HepG2 (cell line): ENCODE data around the gene ALPL. TPM values are rescaled to one million over a fixed set of nuclear protein-coding genes. Genes with fewer than 3 reads are reported as not detected.

ENCODE experiments used
- ATAC-seq: fragments of 200-7000 bp; cut with Tn5 transposase; 3 replicates; pipeline ENCODE4 v1.9.1; 2020; ENCODE audit warnings: mild to moderate bottlenecking, moderate library complexity
- BruUV-seq: library from RNA; stranded (reverse); fragments of 400-500 nt; replicated peaks from 2 replicates; lab custom pipeline; 2021; lab: Mats Ljungman, UMichigan
- CTCF ChIA-PET: fragments of 300-600 bp; formaldehyde crosslinking; extraction: SDS; loops from one replicate; lab custom pipeline; 2021; ENCODE audit warnings: low total read pairs, inconsistent platforms, low intra/inter-chr PET ratio; lab: Yijun Ruan, JAX
- POLR2A ChIA-PET: fragments of 350-600 bp; sonication (Branson Sonifier 250); formaldehyde crosslinking; loops from one replicate; lab custom pipeline; 2020; ENCODE audit warnings: antibody characterized with exemption, inconsistent platforms; lab: Yijun Ruan, JAX
- DNase-seq: peaks from one replicate; pipeline ENCODE4 v3.0.0-alpha.2; 2015; ENCODE audit warnings: low spot score
- FAIRE-seq: peaks from 3 replicates; lab custom pipeline; 2011; peaks lifted over from hg19 to GRCh38; lab: Jason Lieb, UNC
- H2AFZ ChIP-seq: one replicate; pipeline ENCODE4 v1.6.1; 2011; ENCODE audit warnings: low read length, inconsistent platforms
- H3K27ac ChIP-seq: fragments of 300-600 bp; 3 replicates; pipeline ENCODE4 v1.8.0; 2011; ENCODE audit warnings: mixed run types, mild to moderate bottlenecking, mixed read lengths, low read length, inconsistent platforms; ENCODE audit not compliant: insufficient read depth; ENCODE audit errors: extremely low read length
- H3K27me3 ChIP-seq, 2 experiments: fragments of 200-600 bp in 1 of 2; 2 replicates in 1 of 2; 3 replicates in 1 of 2; pipeline versions ENCODE4 v1.6.0 to v1.8.0; 2011; ENCODE audit warnings: low read length in 2 of 2, mild to moderate bottlenecking in 2 of 2, moderate library complexity in 2 of 2, inconsistent platforms in 1 of 2; ENCODE audit not compliant: insufficient read depth in 2 of 2, control insufficient read depth in 1 of 2
- H3K36me3 ChIP-seq, 2 experiments: fragments of 200-600 bp in 1 of 2; replicated peaks in 1 of 2; 2 replicates in 1 of 2; 3 replicates in 1 of 2; pipeline versions ENCODE4 v1.5.1 to v1.8.0; 2011; ENCODE audit warnings: low read length in 2 of 2, inconsistent platforms in 1 of 2; ENCODE audit not compliant: insufficient read depth in 2 of 2, control insufficient read depth in 1 of 2
- H3K4me1 ChIP-seq: 2 replicates; pipeline ENCODE4 v1.5.1; 2012; ENCODE audit warnings: low read length, inconsistent platforms; ENCODE audit not compliant: insufficient read depth
- H3K4me2 ChIP-seq: 2 replicates; pipeline ENCODE4 v1.6.0; 2011; ENCODE audit warnings: low read depth, low read length, inconsistent platforms
- H3K4me3 ChIP-seq, 3 experiments: fragments of 200-600 bp in 1 of 3; sonication (generic), shearing (Covaris generic) in 1 of 3; replicated peaks in 1 of 3; 2 replicates each; pipeline ENCODE4 v1.5.1; 2011 to 2016; ENCODE audit warnings: low read length in 3 of 3, inconsistent platforms in 2 of 3, low read depth in 2 of 3, mild to moderate bottlenecking in 2 of 3, control low read depth in 1 of 3, mixed read lengths in 1 of 3; ENCODE audit not compliant: insufficient read depth in 1 of 3
- H3K79me2 ChIP-seq: one replicate; pipeline ENCODE4 v1.6.1; 2011; ENCODE audit warnings: low read length, inconsistent platforms; ENCODE audit not compliant: insufficient read depth
- H3K9ac ChIP-seq: 2 replicates; pipeline ENCODE4 v1.6.0; 2011; ENCODE audit warnings: mild to moderate bottlenecking, low read depth, low read length, inconsistent platforms; ENCODE audit not compliant: insufficient read depth
- H3K9me3 ChIP-seq: 2 replicates; pipeline ENCODE4 v1.5.1; 2012; ENCODE audit warnings: mild to moderate bottlenecking, low read length
- H4K20me1 ChIP-seq: 2 replicates; pipeline ENCODE4 v1.6.0; 2011; ENCODE audit warnings: inconsistent platforms, mild to moderate bottlenecking, low read length, moderate library complexity; ENCODE audit not compliant: insufficient read depth
- GLMP ChIP-seq: sonication (generic); formaldehyde crosslinking; IDR thresholded peaks from 2 replicates; pipeline ENCODE4 v1.9.0; 2021; ENCODE audit warnings: missing genetic modification reagents, mild to moderate bottlenecking, borderline replicate concordance
- HOXA5 ChIP-seq: sonication (generic); formaldehyde crosslinking; IDR thresholded peaks from 2 replicates; pipeline ENCODE4 v1.4.0; 2020; ENCODE audit warnings: missing genetic modification reagents
- POGZ ChIP-seq: sonication (generic); formaldehyde crosslinking; IDR thresholded peaks from 2 replicates; pipeline ENCODE4 v1.4.0; 2020; ENCODE audit warnings: mild to moderate bottlenecking, missing genetic modification reagents
- RFXAP ChIP-seq: sonication (generic); formaldehyde crosslinking; IDR thresholded peaks from 2 replicates; pipeline ENCODE4 v1.4.0; 2020; ENCODE audit warnings: missing genetic modification reagents, borderline replicate concordance
- TRIM24 ChIP-seq: sonication (generic); formaldehyde crosslinking; IDR thresholded peaks from 2 replicates; pipeline ENCODE4 v1.8.0; 2022; ENCODE audit warnings: mild to moderate bottlenecking, missing genetic modification reagents
- ZFP41 ChIP-seq: sonication (generic); formaldehyde crosslinking; IDR thresholded peaks from 2 replicates; pipeline ENCODE4 v1.4.0; 2020; ENCODE audit warnings: mild to moderate bottlenecking, missing genetic modification reagents, borderline replicate concordance
- ZNF704 ChIP-seq: sonication (generic); formaldehyde crosslinking; IDR thresholded peaks from 2 replicates; pipeline ENCODE4 v1.8.1; 2023; ENCODE audit warnings: mild to moderate bottlenecking, inconsistent platforms, moderate library complexity, missing genetic modification reagents, borderline replicate concordance
- WGBS: methylation state at CpG from one replicate; pipeline ENCODE4 v1.1.6; 2017; ENCODE audit warnings: low lambda C conversion rate; 5-methylcytosine and 5-hydroxymethylcytosine counted together
- in situ Hi-C: cut with HindIII; loops from 2 replicates; pipeline ENCODE4 v1.10.0; 2017; ENCODE audit warnings: low pct_unique_long_range_greater_than_20kb; ENCODE audit not compliant: extremely low pct_ligation_motif_present
- intact Hi-C: fragments of 100-400 bp; cut with micrococcal nuclease; formaldehyde crosslinking; loops from one replicate; pipeline ENCODE4 v1.10.0; 2022; ENCODE audit not compliant: unreplicated experiment
- polyA plus RNA-seq, 8 experiments: library from polyadenylated mRNA; depleted of rRNA in 3 of 8; stranded (reverse) in 7 of 8; unstranded in 1 of 8; fragments of >200 nt; fragmentation: Illumina TruSeq in 4 of 8; extraction: Trizol in 4 of 8; gene quantifications; 2 replicates each; pipeline versions ENCODE4 v1.2.1 to v1.2.3, GENCODE V29; 2011 to 2016; ENCODE audit warnings: low read depth in 4 of 8, missing spikeins in 1 of 8, mixed read lengths in 1 of 8; ENCODE audit not compliant: insufficient read depth in 1 of 8
- total RNA-seq, 5 experiments: library from RNA; depleted of rRNA; stranded (reverse); fragments of >200 nt; fragmentation: Illumina TruSeq; extraction: Trizol; gene quantifications; 2 replicates each; pipeline ENCODE4 v1.2.3, GENCODE V29; 2016; ENCODE audit warnings: low read depth in 1 of 5
- TF ChIP-seq, protein P1 (sequence below): sonication (generic); formaldehyde crosslinking; IDR thresholded peaks from 2 replicates; pipeline ENCODE4 v1.5.1; 2020; ENCODE audit warnings: missing genetic modification reagents, mild to moderate bottlenecking, borderline replicate concordance
- TF ChIP-seq, protein P2 (sequence below): fragments of 450-650 bp; IDR thresholded peaks from 2 replicates; pipeline ENCODE4 v1.6.1; 2016
- TF ChIP-seq, protein P3 (sequence below): sonication (generic); formaldehyde crosslinking; IDR thresholded peaks from 2 replicates; pipeline ENCODE4 v1.5.0; 2020; ENCODE audit warnings: missing genetic modification reagents
- TF ChIP-seq, protein P4 (sequence below): sonication (generic); formaldehyde crosslinking; IDR thresholded peaks from 2 replicates; pipeline ENCODE4 v1.4.0; 2020; ENCODE audit warnings: missing genetic modification reagents

ALPL gene
- total and polyA plus RNA-seq, 2 of the 13 experiments (the other 11 are each of a cell fraction or from before 2014, with no cell fraction given): 0.12 TPM; not detected in 1

DNA sequence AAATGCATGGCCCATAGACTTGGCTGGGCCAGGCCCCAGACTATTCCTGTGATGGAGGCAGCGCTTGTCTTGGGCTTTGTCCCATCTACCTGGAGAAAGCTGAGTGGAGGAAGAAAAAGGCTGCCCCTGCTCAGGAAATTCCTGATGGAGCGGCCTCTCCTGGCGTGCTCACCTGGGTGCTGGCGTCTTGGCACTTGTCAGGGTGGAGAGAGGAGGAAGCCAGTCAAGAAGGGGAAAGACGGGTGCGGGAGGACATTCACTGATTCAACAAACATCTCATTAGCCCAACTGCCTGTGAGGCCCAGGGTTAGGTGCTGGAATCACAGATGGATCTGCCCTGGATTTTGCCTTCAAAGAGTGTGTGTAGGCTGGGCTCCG, 16.1 kb downstream of the ALPL start:
- no peak for ATAC-seq
- H3K9me3 ChIP-seq: no peaks in the 10 kb centered on the region
- H4K20me1 ChIP-seq: no peaks in the 10 kb centered on the region
- no peak for DNase-seq
- no peak overlapping the region for H3K9ac ChIP-seq
- no peak overlapping the region for H2AFZ ChIP-seq
- ChIA-PET POLR2A (no interaction called here), CTCF (no interaction called here)
- H3K27me3 ChIP-seq: peaks cover 0 to 16% of the 10 kb centered on the region in 2 experiments; a peak in 1 of 5 replicates
- H3K79me2 ChIP-seq: no peaks in the 10 kb centered on the region
- no peak overlapping the region for H3K4me3 ChIP-seq
- no peaks in the 10 kb centered on the region for H3K36me3 ChIP-seq
- BruUV-seq: no TSS peak
- FAIRE-seq: no peak
- in situ Hi-C loops: no loop called here
- no peak overlapping the region for H3K27ac ChIP-seq
- H3K4me1 ChIP-seq: no peaks in the 10 kb centered on the region
- no peak overlapping the region for H3K4me2 ChIP-seq
- intact Hi-C loops: no loop called here
- 51% methylated on average over 5 of the region's 7 CpGs for WGBS
- TF ChIP-seq, protein P1, sequence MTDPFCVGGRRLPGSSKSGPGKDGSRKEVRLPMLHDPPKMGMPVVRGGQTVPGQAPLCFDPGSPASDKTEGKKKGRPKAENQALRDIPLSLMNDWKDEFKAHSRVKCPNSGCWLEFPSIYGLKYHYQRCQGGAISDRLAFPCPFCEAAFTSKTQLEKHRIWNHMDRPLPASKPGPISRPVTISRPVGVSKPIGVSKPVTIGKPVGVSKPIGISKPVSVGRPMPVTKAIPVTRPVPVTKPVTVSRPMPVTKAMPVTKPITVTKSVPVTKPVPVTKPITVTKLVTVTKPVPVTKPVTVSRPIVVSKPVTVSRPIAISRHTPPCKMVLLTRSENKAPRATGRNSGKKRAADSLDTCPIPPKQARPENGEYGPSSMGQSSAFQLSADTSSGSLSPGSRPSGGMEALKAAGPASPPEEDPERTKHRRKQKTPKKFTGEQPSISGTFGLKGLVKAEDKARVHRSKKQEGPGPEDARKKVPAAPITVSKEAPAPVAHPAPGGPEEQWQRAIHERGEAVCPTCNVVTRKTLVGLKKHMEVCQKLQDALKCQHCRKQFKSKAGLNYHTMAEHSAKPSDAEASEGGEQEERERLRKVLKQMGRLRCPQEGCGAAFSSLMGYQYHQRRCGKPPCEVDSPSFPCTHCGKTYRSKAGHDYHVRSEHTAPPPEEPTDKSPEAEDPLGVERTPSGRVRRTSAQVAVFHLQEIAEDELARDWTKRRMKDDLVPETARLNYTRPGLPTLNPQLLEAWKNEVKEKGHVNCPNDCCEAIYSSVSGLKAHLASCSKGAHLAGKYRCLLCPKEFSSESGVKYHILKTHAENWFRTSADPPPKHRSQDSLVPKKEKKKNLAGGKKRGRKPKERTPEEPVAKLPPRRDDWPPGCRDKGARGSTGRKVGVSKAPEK (CRISPR knock-in tag): no peak
- TF ChIP-seq, protein P2, sequence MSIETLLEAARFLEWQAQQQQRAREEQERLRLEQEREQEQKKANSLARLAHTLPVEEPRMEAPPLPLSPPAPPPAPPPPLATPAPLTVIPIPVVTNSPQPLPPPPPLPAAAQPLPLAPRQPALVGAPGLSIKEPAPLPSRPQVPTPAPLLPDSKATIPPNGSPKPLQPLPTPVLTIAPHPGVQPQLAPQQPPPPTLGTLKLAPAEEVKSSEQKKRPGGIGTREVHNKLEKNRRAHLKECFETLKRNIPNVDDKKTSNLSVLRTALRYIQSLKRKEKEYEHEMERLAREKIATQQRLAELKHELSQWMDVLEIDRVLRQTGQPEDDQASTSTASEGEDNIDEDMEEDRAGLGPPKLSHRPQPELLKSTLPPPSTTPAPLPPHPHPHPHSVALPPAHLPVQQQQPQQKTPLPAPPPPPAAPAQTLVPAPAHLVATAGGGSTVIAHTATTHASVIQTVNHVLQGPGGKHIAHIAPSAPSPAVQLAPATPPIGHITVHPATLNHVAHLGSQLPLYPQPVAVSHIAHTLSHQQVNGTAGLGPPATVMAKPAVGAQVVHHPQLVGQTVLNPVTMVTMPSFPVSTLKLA: no peak
- no peak for TF ChIP-seq POGZ (CRISPR knock-in tag)
- no peak for TF ChIP-seq TRIM24 (CRISPR knock-in tag)
- TF ChIP-seq, protein P3, sequence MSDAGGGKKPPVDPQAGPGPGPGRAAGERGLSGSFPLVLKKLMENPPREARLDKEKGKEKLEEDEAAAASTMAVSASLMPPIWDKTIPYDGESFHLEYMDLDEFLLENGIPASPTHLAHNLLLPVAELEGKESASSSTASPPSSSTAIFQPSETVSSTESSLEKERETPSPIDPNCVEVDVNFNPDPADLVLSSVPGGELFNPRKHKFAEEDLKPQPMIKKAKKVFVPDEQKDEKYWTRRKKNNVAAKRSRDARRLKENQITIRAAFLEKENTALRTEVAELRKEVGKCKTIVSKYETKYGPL (CRISPR knock-in tag): no peak
- TF ChIP-seq, protein P4, sequence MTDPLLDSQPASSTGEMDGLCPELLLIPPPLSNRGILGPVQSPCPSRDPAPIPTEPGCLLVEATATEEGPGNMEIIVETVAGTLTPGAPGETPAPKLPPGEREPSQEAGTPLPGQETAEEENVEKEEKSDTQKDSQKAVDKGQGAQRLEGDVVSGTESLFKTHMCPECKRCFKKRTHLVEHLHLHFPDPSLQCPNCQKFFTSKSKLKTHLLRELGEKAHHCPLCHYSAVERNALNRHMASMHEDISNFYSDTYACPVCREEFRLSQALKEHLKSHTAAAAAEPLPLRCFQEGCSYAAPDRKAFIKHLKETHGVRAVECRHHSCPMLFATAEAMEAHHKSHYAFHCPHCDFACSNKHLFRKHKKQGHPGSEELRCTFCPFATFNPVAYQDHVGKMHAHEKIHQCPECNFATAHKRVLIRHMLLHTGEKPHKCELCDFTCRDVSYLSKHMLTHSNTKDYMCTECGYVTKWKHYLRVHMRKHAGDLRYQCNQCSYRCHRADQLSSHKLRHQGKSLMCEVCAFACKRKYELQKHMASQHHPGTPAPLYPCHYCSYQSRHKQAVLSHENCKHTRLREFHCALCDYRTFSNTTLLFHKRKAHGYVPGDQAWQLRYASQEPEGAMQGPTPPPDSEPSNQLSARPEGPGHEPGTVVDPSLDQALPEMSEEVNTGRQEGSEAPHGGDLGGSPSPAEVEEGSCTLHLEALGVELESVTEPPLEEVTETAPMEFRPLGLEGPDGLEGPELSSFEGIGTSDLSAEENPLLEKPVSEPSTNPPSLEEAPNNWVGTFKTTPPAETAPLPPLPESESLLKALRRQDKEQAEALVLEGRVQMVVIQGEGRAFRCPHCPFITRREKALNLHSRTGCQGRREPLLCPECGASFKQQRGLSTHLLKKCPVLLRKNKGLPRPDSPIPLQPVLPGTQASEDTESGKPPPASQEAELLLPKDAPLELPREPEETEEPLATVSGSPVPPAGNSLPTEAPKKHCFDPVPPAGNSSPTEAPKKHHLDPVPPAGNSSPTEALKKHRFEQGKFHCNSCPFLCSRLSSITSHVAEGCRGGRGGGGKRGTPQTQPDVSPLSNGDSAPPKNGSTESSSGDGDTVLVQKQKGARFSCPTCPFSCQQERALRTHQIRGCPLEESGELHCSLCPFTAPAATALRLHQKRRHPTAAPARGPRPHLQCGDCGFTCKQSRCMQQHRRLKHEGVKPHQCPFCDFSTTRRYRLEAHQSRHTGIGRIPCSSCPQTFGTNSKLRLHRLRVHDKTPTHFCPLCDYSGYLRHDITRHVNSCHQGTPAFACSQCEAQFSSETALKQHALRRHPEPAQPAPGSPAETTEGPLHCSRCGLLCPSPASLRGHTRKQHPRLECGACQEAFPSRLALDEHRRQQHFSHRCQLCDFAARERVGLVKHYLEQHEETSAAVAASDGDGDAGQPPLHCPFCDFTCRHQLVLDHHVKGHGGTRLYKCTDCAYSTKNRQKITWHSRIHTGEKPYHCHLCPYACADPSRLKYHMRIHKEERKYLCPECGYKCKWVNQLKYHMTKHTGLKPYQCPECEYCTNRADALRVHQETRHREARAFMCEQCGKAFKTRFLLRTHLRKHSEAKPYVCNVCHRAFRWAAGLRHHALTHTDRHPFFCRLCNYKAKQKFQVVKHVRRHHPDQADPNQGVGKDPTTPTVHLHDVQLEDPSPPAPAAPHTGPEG (CRISPR knock-in tag): no peak
- no peak for TF ChIP-seq GLMP (CRISPR knock-in tag)
- no peak for TF ChIP-seq HOXA5 (CRISPR knock-in tag)
- TF ChIP-seq RFXAP (CRISPR knock-in tag): no peak
- no peak for TF ChIP-seq ZNF704 (CRISPR knock-in tag)
- TF ChIP-seq ZFP41: no peak
